Chondrocyte (in vitro differentiated cells): ENCODE measurements around the gene LIX1L. TPM values are rescaled to one million over a fixed set of nuclear protein-coding genes. Genes with fewer than 3 reads are reported as not detected.

Experiments
- DNase-seq: peaks from one replicate; pipeline ENCODE4 v3.0.0; 2021; ENCODE audit warnings: mixed read lengths, low spot score
- H3K27ac Mint-ChIP-seq: one replicate; pipeline ENCODE4 v1.8.0; 2021; ENCODE audit warnings: mild to moderate bottlenecking, moderate library complexity, mixed read lengths; ENCODE audit not compliant: unreplicated experiment
- H3K27me3 Mint-ChIP-seq: 2 replicates; pipeline ENCODE4 v1.8.0; 2021; ENCODE audit warnings: low read depth, mixed read lengths
- H3K36me3 Mint-ChIP-seq: 2 replicates; pipeline ENCODE4 v1.8.0; 2021; ENCODE audit warnings: low read depth, mixed read lengths
- H3K4me1 Mint-ChIP-seq: 2 replicates; pipeline ENCODE4 v1.8.0; 2021; ENCODE audit warnings: low read depth, mild to moderate bottlenecking, mixed read lengths
- H3K4me3 Mint-ChIP-seq: one replicate; pipeline ENCODE4 v1.8.0; 2021; ENCODE audit warnings: mild to moderate bottlenecking, moderate library complexity, mixed read lengths; ENCODE audit not compliant: unreplicated experiment
- H3K9me3 Mint-ChIP-seq: 2 replicates; pipeline ENCODE4 v1.8.0; 2021; ENCODE audit warnings: low read depth, mixed read lengths
- CTCF ChIP-seq: fragments of 200-600 bp; sonication (generic); IDR thresholded peaks from 2 replicates; pipeline ENCODE4 v1.5.0; 2021; ENCODE audit warnings: antibody characterized with exemption, mild to moderate bottlenecking, moderate library complexity
- total RNA-seq: library from RNA; stranded (reverse); gene quantifications from 3 replicates; pipeline ENCODE4 v1.2.1, GENCODE V29; 2021

The LIX1L gene
- total RNA-seq, 1 donor from 2014 or later, result 50.3 TPM

GRCh38 chr1:145906954-145907753 lies 50.7 kb downstream of the LIX1L start:
- peaks cover 29% of the 10 kb centered on the region for H3K4me1 Mint-ChIP-seq
- H3K36me3 Mint-ChIP-seq, result peaks cover 9% of the 10 kb centered on the region
- no peaks in the 10 kb centered on the region for H3K9me3 Mint-ChIP-seq
- no peak for DNase-seq
- H3K4me3 Mint-ChIP-seq, result no peak overlapping the region
- peak overlapping the region; percentile 80 for H3K27ac Mint-ChIP-seq
- TF ChIP-seq CTCF, result no peak
- no peaks in the 10 kb centered on the region for H3K27me3 Mint-ChIP-seq

- Mint-ChIP-seq H3K27me3 (no peaks in the 10 kb centered on the region), H3K4me1 (no peaks in the 10 kb centered on the region), H3K4me3 (no peak overlapping the region), H3K27ac (no peak overlapping the region), H3K9me3 (no peaks in the 10 kb centered on the region), H3K36me3 (peaks cover 26% of the 10 kb centered on the region)
- DNase-seq, result no peak
- TF ChIP-seq CTCF, result no peak
Observed at GRCh38 chr1:145901312-145902021, 56.4 kb downstream of the LIX1L start.

- Mint-ChIP-seq H3K4me1 (no peaks in the 10 kb centered on the region), H3K9me3 (no peaks in the 10 kb centered on the region), H3K27ac (no peak overlapping the region), H3K4me3 (no peak overlapping the region), H3K27me3 (no peaks in the 10 kb centered on the region), H3K36me3 (peaks cover 28% of the 10 kb centered on the region)
- no peak for DNase-seq
- no peak for TF ChIP-seq CTCF
Observed at GRCh38 chr1:145898756-145899155, 59.1 kb downstream of the LIX1L start.

GRCh38 chr1:145897969-145898368 lies 59.8 kb downstream of the LIX1L start:
- H3K36me3 Mint-ChIP-seq, result peaks cover 28% of the 10 kb centered on the region
- no peaks in the 10 kb centered on the region for H3K9me3 Mint-ChIP-seq
- no peak for TF ChIP-seq CTCF
- H3K4me1 Mint-ChIP-seq, result peaks cover 6% of the 10 kb centered on the region
- no peak overlapping the region for H3K27ac Mint-ChIP-seq
- DNase-seq, result no peak
- no peaks in the 10 kb centered on the region for H3K27me3 Mint-ChIP-seq
- no peak overlapping the region for H3K4me3 Mint-ChIP-seq

GRCh38 chr1:145895471-145895870 lies 62.3 kb downstream of the LIX1L start:
- no peak for TF ChIP-seq CTCF
- H3K36me3 Mint-ChIP-seq, result peaks cover 18% of the 10 kb centered on the region

More at GRCh38 chr1:145895471-145895870, 62.3 kb downstream of the LIX1L start:
- Mint-ChIP-seq H3K4me1 (peaks cover 30% of the 10 kb centered on the region), H3K9me3 (no peaks in the 10 kb centered on the region), H3K4me3 (no peak overlapping the region), H3K27me3 (no peaks in the 10 kb centered on the region), H3K27ac (no peak overlapping the region)
- no peak for DNase-seq
